Natural killer cell treated with Interleukin-12 subunit alpha and Interleukin-12 subunit beta and Interleukin-15 and Interleukin-18, amount 100 ng/mL, for 72 hours (primary cell): ENCODE data around the gene RTEL1. TPM values are rescaled to one million over a fixed set of nuclear protein-coding genes. Genes with fewer than 3 reads are reported as not detected.
A peak's percentile ranks its signal among the peaks of the same experiment; 100 is the strongest.

Experiments used
- ATAC-seq, 2 donors: fragments of 150-1000 bp; cut with Tn5 transposase in 1 of 2; sonication (Bioruptor Pico), chemical (Tn5 transposase) in 1 of 2; 2 replicates each; pipeline ENCODE4 v1.10.0; 2021
- DNase-seq: peaks from one replicate; pipeline ENCODE4 v3.0.0; 2022; ENCODE audit warnings: low spot score
- H3K27ac Mint-ChIP-seq, 2 donors: 1 replicate in 1 of 2; 2 replicates in 1 of 2; pipeline ENCODE4 v1.8.0; 2022; ENCODE audit warnings: mixed read lengths in 2 of 2, mild to moderate bottlenecking in 1 of 2, moderate library complexity in 1 of 2
- H3K27me3 Mint-ChIP-seq, 2 donors: 1 replicate in 1 of 2; 2 replicates in 1 of 2; pipeline ENCODE4 v1.8.0; 2022; ENCODE audit warnings: mixed read lengths in 2 of 2
- H3K36me3 Mint-ChIP-seq: one replicate; pipeline ENCODE4 v1.8.0; 2022; ENCODE audit warnings: mixed read lengths
- H3K4me1 Mint-ChIP-seq, 2 donors: 1 replicate in 1 of 2; 2 replicates in 1 of 2; pipeline ENCODE4 v1.8.0; 2022; ENCODE audit warnings: low read depth in 2 of 2, mixed read lengths in 2 of 2, mild to moderate bottlenecking in 1 of 2
- H3K4me3 Mint-ChIP-seq: one replicate; pipeline ENCODE4 v1.8.0; 2022; ENCODE audit warnings: mixed read lengths
- H3K9me3 Mint-ChIP-seq: 2 replicates; pipeline ENCODE4 v1.8.0; 2022; ENCODE audit warnings: mixed read lengths
- total RNA-seq, 2 donors: library from RNA; stranded (reverse); gene quantifications; one replicate each; pipeline ENCODE4 v1.2.3, GENCODE V29; 2022

RTEL1 gene
- total RNA-seq, 2 donors from 2014 or later: 32.3 to 76.9 TPM

GRCh38 chr20:63697357-63697867 lies 39.3 kb downstream of the RTEL1 start:
- no peaks in the 10 kb centered on the region for H3K9me3 Mint-ChIP-seq
- H3K27ac Mint-ChIP-seq: no peak overlapping the region
- no peak for DNase-seq
- H3K36me3 Mint-ChIP-seq: no peaks in the 10 kb centered on the region
- no peaks in the 10 kb centered on the region for H3K27me3 Mint-ChIP-seq
- peaks cover 0 to 7% of the 10 kb centered on the region in 2 donors for H3K4me1 Mint-ChIP-seq
- no peak for ATAC-seq
- H3K4me3 Mint-ChIP-seq: no peak overlapping the region

GRCh38 chr20:63697868-63698545 lies 39.9 kb downstream of the RTEL1 start:
- H3K27me3 Mint-ChIP-seq: no peaks in the 10 kb centered on the region
- DNase-seq (no peak), ATAC-seq (no peak)
- no peak overlapping the region for H3K4me3 Mint-ChIP-seq
- H3K27ac Mint-ChIP-seq: no peak overlapping the region
- H3K4me1 Mint-ChIP-seq: peaks cover 0 to 8% of the 10 kb centered on the region in 2 donors
- no peaks in the 10 kb centered on the region for H3K9me3 Mint-ChIP-seq
- H3K36me3 Mint-ChIP-seq: no peaks in the 10 kb centered on the region

GRCh38 chr20:63698739-63699465 lies 40.8 kb downstream of the RTEL1 start:
- no peaks in the 10 kb centered on the region for H3K9me3 Mint-ChIP-seq
- H3K27me3 Mint-ChIP-seq: no peaks in the 10 kb centered on the region
- H3K4me1 Mint-ChIP-seq: peaks cover 0 to 8% of the 10 kb centered on the region in 2 donors
- H3K4me3 Mint-ChIP-seq: no peak overlapping the region
- H3K27ac Mint-ChIP-seq: no peak overlapping the region
- peak in 1 of 2 donors; percentile 47 for ATAC-seq
- DNase-seq: no peak
- H3K36me3 Mint-ChIP-seq: no peaks in the 10 kb centered on the region

- Mint-ChIP-seq H3K27me3 (no peaks in the 10 kb centered on the region), H3K4me1 (peaks cover 0 to 8% of the 10 kb centered on the region in 2 donors), H3K36me3 (no peaks in the 10 kb centered on the region), H3K4me3 (no peak overlapping the region), H3K9me3 (no peaks in the 10 kb centered on the region), H3K27ac (no peak overlapping the region)
- DNase-seq (no peak), ATAC-seq (peak in 1 of 2 donors; percentile 2)
Observed at GRCh38 chr20:63699466-63700198, 41.5 kb downstream of the RTEL1 start.

GRCh38 chr20:63700199-63701050 lies 42.3 kb downstream of the RTEL1 start:
- Mint-ChIP-seq H3K9me3 (no peaks in the 10 kb centered on the region), H3K36me3 (no peaks in the 10 kb centered on the region), H3K4me3 (no peak overlapping the region), H3K4me1 (peaks cover 5 to 11% of the 10 kb centered on the region in 2 donors), H3K27me3 (no peaks in the 10 kb centered on the region), H3K27ac (no peak overlapping the region)
- ATAC-seq (no peak), DNase-seq (no peak)

- ATAC-seq (no peak), DNase-seq (no peak)
- Mint-ChIP-seq H3K4me1 (peaks cover 5 to 11% of the 10 kb centered on the region in 2 donors), H3K9me3 (no peaks in the 10 kb centered on the region), H3K4me3 (no peak overlapping the region), H3K27me3 (no peaks in the 10 kb centered on the region), H3K27ac (no peak overlapping the region), H3K36me3 (no peaks in the 10 kb centered on the region)
Observed at GRCh38 chr20:63701051-63701328, 42.9 kb downstream of the RTEL1 start.

- Mint-ChIP-seq H3K9me3 (no peaks in the 10 kb centered on the region), H3K27ac (no peak overlapping the region), H3K4me3 (no peak overlapping the region), H3K36me3 (no peaks in the 10 kb centered on the region), H3K4me1 (peaks cover 8 to 13% of the 10 kb centered on the region in 2 donors), H3K27me3 (no peaks in the 10 kb centered on the region)
- no peak for ATAC-seq
- no peak for DNase-seq
Observed at GRCh38 chr20:63701329-63702035, 43.4 kb downstream of the RTEL1 start.

- Mint-ChIP-seq H3K27ac (no peak overlapping the region), H3K27me3 (no peaks in the 10 kb centered on the region), H3K9me3 (no peaks in the 10 kb centered on the region), H3K4me1 (peaks cover 12 to 17% of the 10 kb centered on the region in 2 donors), H3K36me3 (no peaks in the 10 kb centered on the region), H3K4me3 (no peak overlapping the region)
- ATAC-seq: no peak
- no peak for DNase-seq
Observed at GRCh38 chr20:63702036-63702665, 44.0 kb downstream of the RTEL1 start.

GRCh38 chr20:63702751-63703470 lies 44.8 kb downstream of the RTEL1 start:
- H3K9me3 Mint-ChIP-seq: no peaks in the 10 kb centered on the region
- no peak overlapping the region for H3K4me3 Mint-ChIP-seq
- peaks cover 12 to 15% of the 10 kb centered on the region in 2 donors for H3K4me1 Mint-ChIP-seq
- H3K36me3 Mint-ChIP-seq: no peaks in the 10 kb centered on the region
- DNase-seq: no peak
- H3K27me3 Mint-ChIP-seq: no peaks in the 10 kb centered on the region
- no peak for ATAC-seq
- no peak overlapping the region for H3K27ac Mint-ChIP-seq

- Mint-ChIP-seq H3K9me3 (no peaks in the 10 kb centered on the region), H3K36me3 (no peaks in the 10 kb centered on the region), H3K4me1 (peaks cover 13 to 16% of the 10 kb centered on the region in 2 donors), H3K4me3 (no peak overlapping the region), H3K27me3 (no peaks in the 10 kb centered on the region), H3K27ac (no peak overlapping the region)
- DNase-seq (no peak), ATAC-seq (no peak)
Observed at GRCh38 chr20:63703471-63703975, 45.4 kb downstream of the RTEL1 start.

GRCh38 chr20:63703976-63704748 lies 46.0 kb downstream of the RTEL1 start:
- no peaks in the 10 kb centered on the region for H3K27me3 Mint-ChIP-seq
- no peak overlapping the region for H3K27ac Mint-ChIP-seq
- H3K4me3 Mint-ChIP-seq: no peak overlapping the region
- H3K36me3 Mint-ChIP-seq: no peaks in the 10 kb centered on the region
- ATAC-seq: no peak
- H3K9me3 Mint-ChIP-seq: no peaks in the 10 kb centered on the region
- DNase-seq: no peak
- H3K4me1 Mint-ChIP-seq: peaks cover 18 to 19% of the 10 kb centered on the region in 2 donors
